Loucy (cell line): ENCODE data around the gene LCN12.

Source experiments
- H2AFZ ChIP-seq: fragments of 200-600 bp; sonication (generic); 2 replicates; pipeline ENCODE4 v1.6.0; 2016; ENCODE audit warnings: antibody characterized with exemption, mild to moderate bottlenecking, low read length, moderate library complexity
- H3F3A ChIP-seq: fragments of 200-600 bp; 2 replicates; pipeline ENCODE4 v1.6.0; 2016; ENCODE audit warnings: antibody characterized with exemption, low read depth, mild to moderate bottlenecking
- H3K27me3 ChIP-seq: fragments of 200-600 bp; sonication (generic); 2 replicates; pipeline ENCODE4 v1.6.1; 2014; ENCODE audit warnings: low read length, mild to moderate bottlenecking; ENCODE audit not compliant: insufficient read depth, poor library complexity, severe bottlenecking
- H3K36me3 ChIP-seq: fragments of 200-600 bp; sonication (generic); 2 replicates; pipeline ENCODE4 v1.6.1; 2016; ENCODE audit warnings: low read length; ENCODE audit not compliant: insufficient read depth
- H3K4me1 ChIP-seq: fragments of 200-600 bp; sonication (generic); 2 replicates; pipeline ENCODE4 v1.5.1; 2014; ENCODE audit warnings: low read length, mild to moderate bottlenecking; ENCODE audit not compliant: insufficient read depth, poor library complexity, severe bottlenecking
- H3K4me2 ChIP-seq: fragments of 200-600 bp; sonication (generic); 2 replicates; pipeline ENCODE4 v1.6.0; 2014; ENCODE audit warnings: antibody characterized with exemption, low read length, low read depth, mild to moderate bottlenecking; ENCODE audit not compliant: poor library complexity, severe bottlenecking
- H3K4me3 ChIP-seq: fragments of 200-600 bp; sonication (generic); 2 replicates; pipeline ENCODE4 v1.5.1; 2014; ENCODE audit warnings: low read length, mild to moderate bottlenecking, mixed read lengths; ENCODE audit not compliant: poor library complexity, severe bottlenecking
- H3K79me2 ChIP-seq: fragments of 200-600 bp; sonication (generic); 2 replicates; pipeline ENCODE4 v1.6.1; 2014; ENCODE audit warnings: low read length; ENCODE audit not compliant: insufficient read depth
- H3K9ac ChIP-seq: fragments of 200-600 bp; sonication (generic); 2 replicates; pipeline ENCODE4 v1.6.0; 2014; ENCODE audit warnings: mild to moderate bottlenecking, low read depth, low read length, moderate library complexity; ENCODE audit not compliant: poor library complexity, severe bottlenecking
- H3K9me2 ChIP-seq: fragments of 200-600 bp; sonication (generic); replicated peaks from 2 replicates; pipeline ENCODE4 v1.6.1; 2016; ENCODE audit warnings: low read depth, low read length, mixed read lengths
- H3K9me3 ChIP-seq: fragments of 200-600 bp; sonication (generic); 2 replicates; pipeline ENCODE4 v1.6.1; 2014; ENCODE audit warnings: mild to moderate bottlenecking, antibody characterized with exemption, low read length, low read depth; ENCODE audit not compliant: insufficient read depth
- H4K20me1 ChIP-seq: fragments of 200-600 bp; sonication (generic); 2 replicates; pipeline ENCODE4 v1.6.0; 2014; ENCODE audit warnings: antibody characterized with exemption, low read length, mild to moderate bottlenecking; ENCODE audit not compliant: insufficient read depth, poor library complexity, severe bottlenecking
- EZH2phosphoT487 ChIP-seq: fragments of 200-600 bp; IDR thresholded peaks from 2 replicates; pipeline ENCODE4 v1.6.1; 2018; ENCODE audit warnings: antibody characterized with exemption, mild to moderate bottlenecking, moderate library complexity, borderline replicate concordance
- TF ChIP-seq, protein P1 (sequence below): fragments of 200-600 bp; sonication (generic); conservative IDR thresholded peaks from 2 replicates; pipeline ENCODE4 v1.5.1; 2014; ENCODE audit warnings: mild to moderate bottlenecking, antibody characterized with exemption, low read length

LCN12 gene

DNA sequence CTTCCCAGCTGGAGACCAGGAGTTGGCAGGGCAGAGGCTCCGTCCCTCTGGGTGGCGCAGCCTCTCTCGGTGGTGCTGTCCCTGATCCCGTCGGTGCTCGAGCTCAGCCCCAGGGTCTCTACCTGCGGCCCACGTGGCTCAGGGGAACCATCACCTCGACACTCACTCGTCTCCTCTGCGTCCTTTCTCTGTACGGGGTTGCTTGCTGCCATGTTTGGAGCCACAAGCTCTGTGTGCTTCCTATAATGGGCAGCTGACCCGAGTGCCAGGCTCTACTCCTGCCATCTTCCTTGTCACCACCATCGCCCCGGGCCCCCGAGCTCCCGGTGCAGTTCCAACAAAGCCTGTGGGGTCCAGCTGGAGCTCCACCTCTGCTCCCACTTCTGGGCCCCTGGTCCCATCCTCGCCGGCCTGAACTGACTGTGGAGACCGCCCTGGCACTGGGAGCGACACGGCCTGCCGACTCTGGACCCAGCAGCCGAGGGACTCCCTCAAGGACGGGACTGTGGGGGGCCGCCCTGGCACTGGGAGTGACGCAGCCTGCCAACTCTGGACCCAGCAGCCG, 12.6 kb upstream of the LCN12 start:
- Histone ChIP-seq H3K36me3 (peaks cover 24% of the 10 kb centered on the region; the same call in 1 of the 2 replicates), H3K9me2 (no peaks in the 10 kb centered on the region), H3K4me2 (no peak overlapping the region), H3K4me3 (no peak overlapping the region), H3K9ac (no peak overlapping the region), H3K79me2 (peaks cover 26% of the 10 kb centered on the region), H3F3A (no peaks in the 10 kb centered on the region), H3K27me3 (no peaks in the 10 kb centered on the region), H2AFZ (no peak overlapping the region), H3K4me1 (peaks cover 6% of the 10 kb centered on the region), H4K20me1 (peaks cover 29% of the 10 kb centered on the region), H3K9me3 (no peaks in the 10 kb centered on the region)
- no peak for TF ChIP-seq EZH2phosphoT487
- TF ChIP-seq, protein P1, sequence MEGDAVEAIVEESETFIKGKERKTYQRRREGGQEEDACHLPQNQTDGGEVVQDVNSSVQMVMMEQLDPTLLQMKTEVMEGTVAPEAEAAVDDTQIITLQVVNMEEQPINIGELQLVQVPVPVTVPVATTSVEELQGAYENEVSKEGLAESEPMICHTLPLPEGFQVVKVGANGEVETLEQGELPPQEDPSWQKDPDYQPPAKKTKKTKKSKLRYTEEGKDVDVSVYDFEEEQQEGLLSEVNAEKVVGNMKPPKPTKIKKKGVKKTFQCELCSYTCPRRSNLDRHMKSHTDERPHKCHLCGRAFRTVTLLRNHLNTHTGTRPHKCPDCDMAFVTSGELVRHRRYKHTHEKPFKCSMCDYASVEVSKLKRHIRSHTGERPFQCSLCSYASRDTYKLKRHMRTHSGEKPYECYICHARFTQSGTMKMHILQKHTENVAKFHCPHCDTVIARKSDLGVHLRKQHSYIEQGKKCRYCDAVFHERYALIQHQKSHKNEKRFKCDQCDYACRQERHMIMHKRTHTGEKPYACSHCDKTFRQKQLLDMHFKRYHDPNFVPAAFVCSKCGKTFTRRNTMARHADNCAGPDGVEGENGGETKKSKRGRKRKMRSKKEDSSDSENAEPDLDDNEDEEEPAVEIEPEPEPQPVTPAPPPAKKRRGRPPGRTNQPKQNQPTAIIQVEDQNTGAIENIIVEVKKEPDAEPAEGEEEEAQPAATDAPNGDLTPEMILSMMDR = no peak

DNA sequence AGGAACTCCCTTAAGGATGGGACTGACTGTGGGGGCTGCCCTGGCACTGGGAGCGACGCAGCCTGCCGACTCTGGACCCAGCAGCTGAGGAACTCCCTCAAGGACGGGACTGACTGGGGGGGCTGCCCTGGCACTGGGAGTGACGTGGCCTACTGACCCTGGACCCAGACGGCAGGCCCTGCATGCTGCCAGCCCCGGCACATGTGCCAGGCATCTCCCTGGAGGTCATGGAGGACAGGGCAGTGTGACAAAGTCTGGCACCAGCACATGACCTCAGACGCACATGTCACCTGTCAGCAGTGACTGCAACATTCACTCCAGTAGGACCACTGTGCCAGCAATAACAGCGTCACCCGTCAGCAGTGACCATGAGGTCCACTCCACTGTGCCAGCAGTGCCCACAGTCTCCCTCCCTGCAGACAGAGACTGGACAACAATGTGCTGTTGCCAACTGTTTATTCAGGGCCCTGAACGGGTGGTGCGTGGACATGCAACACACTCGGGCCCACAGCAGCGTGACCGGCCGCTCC, 12.0 kb upstream of the LCN12 start:
- Histone ChIP-seq H4K20me1 (peaks cover 29% of the 10 kb centered on the region), H3K9ac (no peak overlapping the region), H2AFZ (no peak overlapping the region), H3K9me3 (no peaks in the 10 kb centered on the region), H3K79me2 (peaks cover 26% of the 10 kb centered on the region), H3K27me3 (no peaks in the 10 kb centered on the region), H3K36me3 (peaks cover 24% of the 10 kb centered on the region; the same call in 1 of the 2 replicates), H3F3A (no peaks in the 10 kb centered on the region), H3K9me2 (no peaks in the 10 kb centered on the region), H3K4me3 (no peak overlapping the region), H3K4me2 (no peak overlapping the region), H3K4me1 (peaks cover 9% of the 10 kb centered on the region)
- TF ChIP-seq, protein P1 = no peak
- no peak for TF ChIP-seq EZH2phosphoT487

DNA sequence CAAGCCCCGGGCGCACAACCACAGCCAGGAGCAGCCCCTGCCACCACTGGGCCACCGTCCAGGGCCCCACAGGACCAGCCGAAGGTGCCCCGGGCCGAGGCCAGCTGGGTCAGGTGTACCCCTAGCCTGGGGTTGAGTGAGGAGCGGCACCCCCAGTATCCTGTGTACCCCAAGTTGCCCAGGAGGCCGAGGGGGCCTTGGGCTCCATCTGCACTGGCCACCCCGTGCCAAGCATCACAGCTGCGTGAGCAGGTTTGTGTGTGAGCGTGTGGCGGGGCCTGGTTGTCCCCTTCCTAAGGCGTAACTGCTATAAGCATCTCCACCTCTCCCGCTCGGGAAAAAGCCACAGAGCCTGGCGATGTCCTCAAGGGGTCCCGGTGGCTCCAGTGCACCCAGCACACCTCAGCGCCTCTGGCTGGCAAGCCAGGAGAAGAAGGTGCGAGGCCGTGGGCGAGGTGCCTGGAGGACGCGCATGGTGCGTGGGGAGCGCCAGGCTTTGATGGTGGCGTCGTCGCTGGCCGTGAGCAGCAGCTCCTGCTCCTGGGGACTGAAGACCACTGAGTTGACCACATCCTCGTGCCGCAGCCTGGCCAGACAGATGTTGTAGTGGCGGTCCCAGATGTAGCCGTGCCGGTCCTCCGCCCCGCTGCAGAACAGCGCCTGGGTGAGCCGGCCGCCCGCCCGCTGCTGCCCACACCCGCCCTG, 11.4 kb upstream of the LCN12 start:
- peaks cover 24% of the 10 kb centered on the region; the same call in 1 of the 2 replicates for H3K36me3 ChIP-seq
- H3K4me1 ChIP-seq = peaks cover 12% of the 10 kb centered on the region
- H3K79me2 ChIP-seq = peaks cover 26% of the 10 kb centered on the region
- no peaks in the 10 kb centered on the region for H3K9me3 ChIP-seq
- H3K9ac ChIP-seq = no peak overlapping the region
- no peak overlapping the region for H3K4me3 ChIP-seq
- no peaks in the 10 kb centered on the region for H3F3A ChIP-seq
- no peak overlapping the region for H3K4me2 ChIP-seq
- TF ChIP-seq, protein P1 = no peak
- TF ChIP-seq EZH2phosphoT487 = no peak
- H2AFZ ChIP-seq = no peak overlapping the region
- peaks cover 29% of the 10 kb centered on the region for H4K20me1 ChIP-seq
- no peaks in the 10 kb centered on the region for H3K27me3 ChIP-seq
- H3K9me2 ChIP-seq = no peaks in the 10 kb centered on the region
